Measurements from ENCODE around the gene MMEL1. TPM values are rescaled to one million over a fixed set of nuclear protein-coding genes. Genes with fewer than 3 reads are reported as not detected.

The MMEL1 gene
- polyA plus RNA-seq, 3 donors: 2.3 to 3.3 (median 2.5) TPM

GRCh38 chr1:2547210-2548067 is 85.4 kb downstream of the MMEL1 start:
- no peak for DNase-seq (ENCODE audit: low read depth in 3 of 3, low spot score in 2 of 3)

- no peak for DNase-seq (ENCODE audit: low read depth in 3 of 3, low spot score in 2 of 3)
These were observed 86.2 kb downstream of the MMEL1 start for GRCh38 chr1:2546515-2547209.

DNA sequence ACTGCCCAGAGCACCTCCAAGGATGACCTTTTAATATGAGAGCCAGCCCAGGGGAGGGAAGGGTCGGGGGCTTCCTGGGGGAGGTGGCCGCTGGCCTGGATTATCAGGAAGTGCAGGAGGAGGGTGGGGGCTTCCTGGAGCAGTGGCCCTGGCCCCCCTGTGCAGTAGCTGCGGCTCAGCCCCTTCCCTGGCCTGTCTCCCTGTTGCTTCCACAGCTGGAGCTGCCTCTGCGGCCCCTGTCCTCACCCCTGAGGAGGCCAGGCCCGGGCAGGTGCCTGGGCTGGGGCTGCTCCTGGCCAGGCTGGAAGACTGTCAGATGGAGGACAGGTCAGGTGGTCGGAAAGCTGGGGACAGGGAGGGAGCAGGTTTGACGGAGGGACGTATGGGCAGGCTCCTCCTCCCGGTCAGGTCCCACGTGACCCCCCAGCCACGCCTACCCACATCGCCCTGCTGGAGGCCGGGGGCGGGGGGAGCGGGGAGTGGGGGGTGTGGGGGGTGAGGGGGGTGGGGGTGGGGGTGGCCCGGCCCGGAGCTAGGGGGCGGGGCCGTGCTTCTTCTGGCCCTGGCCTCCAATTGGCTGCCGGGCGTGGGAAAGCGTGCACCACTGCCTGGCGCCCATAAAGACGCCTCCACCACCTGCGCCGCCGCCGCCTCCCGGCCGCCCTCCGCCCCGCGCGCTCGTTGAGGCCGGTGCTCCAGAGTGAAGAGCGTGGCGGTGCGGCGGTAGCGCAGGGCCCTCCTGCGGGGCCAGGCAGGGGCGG is 86.9 kb downstream of the MMEL1 start:
- no peak for DNase-seq (ENCODE audit: low read depth in 3 of 3, low spot score in 2 of 3)

GRCh38 chr1:2544875-2545640 is 87.8 kb downstream of the MMEL1 start:
- no peak for DNase-seq (ENCODE audit: low read depth in 3 of 3, low spot score in 2 of 3)

DNA sequence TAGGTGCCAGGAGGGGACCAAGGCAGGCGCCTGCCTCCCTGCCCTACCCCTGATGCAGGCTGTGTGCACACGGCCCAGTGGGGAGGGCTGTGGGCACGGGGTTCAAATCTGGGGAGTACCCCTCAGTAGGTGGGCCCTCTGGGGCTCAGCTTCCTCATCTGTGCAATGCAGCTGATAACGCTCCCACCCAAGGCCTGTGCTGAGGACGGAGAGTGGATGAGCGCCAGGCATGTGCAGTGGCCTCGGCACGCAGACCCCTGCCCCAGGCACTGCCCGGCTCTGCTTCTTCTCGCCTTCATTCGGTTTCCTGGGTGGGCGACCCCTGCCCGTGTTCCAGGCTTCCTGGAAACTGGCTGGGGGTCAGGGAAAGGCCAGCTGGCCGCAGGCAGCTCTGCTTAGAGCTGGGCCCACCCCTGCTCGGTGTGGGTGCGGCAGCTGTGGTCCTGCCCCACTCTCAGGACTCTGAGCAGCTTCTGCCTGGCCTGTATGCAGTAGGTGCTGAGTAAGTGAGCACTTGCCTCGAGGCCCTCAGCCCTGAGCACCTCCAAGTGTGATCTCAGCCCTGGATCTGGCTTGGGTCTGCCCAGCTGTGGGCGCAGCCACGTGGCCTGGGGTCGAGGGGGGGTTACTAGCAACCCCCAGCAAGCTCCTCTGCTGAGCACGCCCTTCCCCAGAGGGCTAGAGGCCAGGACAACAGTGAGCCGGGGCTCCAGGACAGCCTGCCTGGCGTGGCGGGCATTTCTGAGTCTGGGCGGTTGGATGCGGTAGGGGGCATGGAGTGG is 88.5 kb downstream of the MMEL1 start:
- no peak for DNase-seq (ENCODE audit: low read depth in 3 of 3, low spot score in 2 of 3)

DNA sequence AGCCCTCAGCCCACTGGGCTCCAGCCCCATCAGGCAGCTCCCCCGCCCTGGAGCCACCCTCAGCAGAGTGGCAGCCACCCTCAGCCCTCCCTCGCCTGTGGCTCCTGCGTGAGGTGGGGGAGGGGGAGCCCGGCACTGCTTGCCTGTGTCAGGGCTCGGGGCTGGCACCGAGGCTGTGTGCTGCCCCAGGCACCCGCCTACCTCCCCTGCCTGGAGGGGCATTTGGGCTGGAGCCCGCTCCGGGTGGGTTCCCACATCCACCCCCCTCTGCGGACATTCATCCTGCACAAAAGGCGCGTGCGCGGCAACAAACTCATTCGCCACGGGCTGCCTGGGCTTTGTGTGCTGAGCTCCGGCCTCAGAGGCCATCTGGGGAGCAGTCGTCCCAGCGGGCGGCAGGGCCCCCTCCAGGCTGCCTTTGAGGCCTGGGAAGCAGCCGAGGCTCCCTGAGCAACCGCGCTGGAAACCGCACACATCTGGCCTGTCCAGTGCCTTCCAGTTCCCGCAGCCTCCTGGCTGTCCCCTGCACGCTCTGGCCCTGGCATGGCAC is 89.2 kb downstream of the MMEL1 start:
- DNase-seq (ENCODE audit: low read depth in 3 of 3, low spot score in 2 of 3): no peak

DNA sequence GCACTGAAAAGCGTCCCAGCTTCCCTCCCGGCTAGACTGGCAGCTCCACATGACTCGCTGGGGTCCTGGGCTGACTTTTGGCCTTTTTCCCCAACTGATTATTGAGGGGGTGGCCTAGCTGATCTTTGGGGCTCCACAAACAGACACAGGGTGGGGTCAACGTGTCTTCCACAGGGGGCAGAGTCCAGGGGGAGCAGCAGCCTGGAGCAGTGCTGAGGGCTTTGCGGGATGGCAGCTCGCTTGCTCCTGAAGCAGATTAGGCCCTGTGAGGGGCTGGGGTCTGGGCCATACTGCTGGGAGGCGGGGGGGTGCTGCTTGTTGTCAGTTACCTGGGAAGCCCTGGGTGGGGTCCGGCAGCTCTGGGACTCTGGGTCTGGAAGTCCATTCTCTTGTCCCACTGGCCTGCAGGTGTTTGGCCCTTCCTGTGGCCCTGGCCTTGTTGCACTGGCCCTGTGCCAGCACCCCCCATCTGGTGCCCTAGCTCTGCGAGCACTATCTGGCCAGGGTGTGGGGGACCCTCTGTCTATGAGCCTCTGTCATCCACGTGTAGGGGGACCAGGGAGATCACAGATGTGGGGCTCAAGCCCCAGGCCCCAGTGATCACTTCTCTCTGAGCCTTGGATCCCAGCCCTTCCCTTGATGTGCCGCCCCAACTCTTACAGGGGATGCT is 90.4 kb downstream of the MMEL1 start:
- no peak for DNase-seq (ENCODE audit: low read depth in 3 of 3, low spot score in 2 of 3)

DNA sequence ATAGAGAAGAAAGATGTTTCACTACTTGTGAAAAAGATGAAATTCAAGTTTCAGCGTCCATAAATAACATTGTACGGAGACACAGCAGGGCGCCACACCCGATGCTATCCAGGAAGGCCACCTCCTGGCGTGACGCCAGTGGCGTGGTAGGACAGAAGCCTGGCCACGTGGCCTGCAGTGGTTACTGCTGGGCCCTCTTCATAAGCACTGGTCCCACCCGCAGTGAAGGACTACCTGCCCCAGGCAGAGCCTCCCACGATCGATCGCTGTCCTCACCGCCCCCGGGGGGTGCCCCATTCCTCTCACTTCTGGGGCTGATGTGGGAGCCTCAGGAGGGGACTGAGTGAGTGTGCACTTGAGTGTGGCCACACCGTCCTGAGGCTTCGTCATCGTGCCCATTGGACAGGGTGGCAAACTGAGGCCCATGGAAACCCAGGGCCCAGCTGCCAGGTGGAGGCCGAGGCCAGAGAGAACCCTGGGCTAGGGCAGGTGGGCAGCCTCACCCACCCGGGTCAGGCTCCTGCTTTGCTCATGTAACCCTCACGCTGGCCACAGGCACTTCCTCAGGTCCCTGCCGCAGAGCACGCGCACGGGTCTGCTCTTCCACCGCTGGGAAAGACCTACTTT is 91.1 kb downstream of the MMEL1 start:
- DNase-seq (ENCODE audit: low read depth in 3 of 3, low spot score in 2 of 3): no peak

GRCh38 chr1:2540816-2541492 is 91.9 kb downstream of the MMEL1 start:
- DNase-seq (ENCODE audit: low read depth in 3 of 3, low spot score in 2 of 3): no peak

Other genes with a start within 250 kb of the MMEL1 start
- gene MORN1, start 241.5 kb downstream of the MMEL1 start, polyA plus RNA-seq (ENCODE audit: insufficient read length in 3 of 3): 1 to 10 TPM; 9.1 to 9.5 (median 9.2) TPM
- 100 to 1,000 TPM; 125 to 132 (median 127) TPM for gene RER1, start 241.2 kb downstream of the MMEL1 start, polyA plus RNA-seq (ENCODE audit: insufficient read length in 3 of 3)
- 10 to 100 TPM; 17.6 to 21.4 (median 19.2) TPM for gene PEX10, start 220.5 kb downstream of the MMEL1 start, polyA plus RNA-seq (ENCODE audit: insufficient read length in 3 of 3)
- gene PLCH2, start 156.7 kb downstream of the MMEL1 start, polyA plus RNA-seq (ENCODE audit: insufficient read length in 3 of 3): 1 to 10 TPM in 1 of 3 donors, under 1 TPM in 2; 0.47 to 1.9 (median 0.74) TPM
- gene PANK4, start 106.4 kb downstream of the MMEL1 start, polyA plus RNA-seq (ENCODE audit: insufficient read length in 3 of 3): 10 to 100 TPM; 25.3 to 26.8 (median 26.6) TPM
- gene HES5, start 102.8 kb downstream of the MMEL1 start, polyA plus RNA-seq (ENCODE audit: insufficient read length in 3 of 3): under 1 TPM; 0.23 to 0.28 (median 0.24) TPM
- 10 to 100 TPM; 14.7 to 18.0 (median 15.5) TPM for gene TNFRSF14, start 76.6 kb downstream of the MMEL1 start, polyA plus RNA-seq (ENCODE audit: insufficient read length in 3 of 3)
- 10 to 100 TPM; 33.1 to 41.6 (median 39.1) TPM for gene PRXL2B, start 46.2 kb downstream of the MMEL1 start, polyA plus RNA-seq (ENCODE audit: insufficient read length in 3 of 3)
- under 1 TPM; 0.45 to 0.72 (median 0.46) TPM for gene TTC34, start 168.7 kb upstream of the MMEL1 start, polyA plus RNA-seq (ENCODE audit: insufficient read length in 3 of 3)

Measured in right renal cortex interstitium (tissue), 3 donors.